GM23338 (cell line): Measurements from ENCODE around the gene TMCC1. TPM values are rescaled to one million over a fixed set of nuclear protein-coding genes. Genes with fewer than 3 reads are reported as not detected.

Source experiments
- ATAC-seq: fragments of 200-7000 bp; cut with Tn5 transposase; 3 replicates; pipeline ENCODE4 v1.9.1; 2020
- DNase-seq: peaks from one replicate; pipeline ENCODE4 v3.0.0-alpha.2; 2015; ENCODE audit warnings: low spot score
- H2AFZ ChIP-seq: fragments of 200-600 bp; sonication (generic); 2 replicates; pipeline ENCODE4 v1.8.0; 2016; ENCODE audit warnings: antibody characterized with exemption, mild to moderate bottlenecking, moderate library complexity
- H3F3A ChIP-seq: fragments of 200-600 bp; sonication (generic); replicated peaks from 2 replicates; pipeline ENCODE4 v1.8.0; 2017; ENCODE audit warnings: antibody characterized with exemption, mixed run types, low read depth
- H3K27ac ChIP-seq: fragments of 200-600 bp; sonication (generic); 2 replicates; pipeline ENCODE4 v1.6.1; 2016; ENCODE audit warnings: low read depth
- H3K27me3 ChIP-seq: fragments of 200-600 bp; sonication (generic); 2 replicates; pipeline ENCODE4 v1.8.0; 2016; ENCODE audit warnings: mild to moderate bottlenecking, mixed run types, moderate library complexity; ENCODE audit not compliant: insufficient read depth
- H3K36me3 ChIP-seq: fragments of 200-600 bp; sonication (generic); 2 replicates; pipeline ENCODE4 v1.8.0; 2016; ENCODE audit warnings: mild to moderate bottlenecking; ENCODE audit not compliant: insufficient read depth
- H3K4me1 ChIP-seq: fragments of 200-600 bp; sonication (generic); 2 replicates; pipeline ENCODE4 v1.8.0; 2016; ENCODE audit warnings: mild to moderate bottlenecking, moderate library complexity; ENCODE audit not compliant: insufficient read depth
- H3K4me2 ChIP-seq: fragments of 200-600 bp; sonication (generic); 2 replicates; pipeline ENCODE4 v1.7.1; 2017; ENCODE audit warnings: mixed run types
- H3K4me3 ChIP-seq: fragments of 200-600 bp; sonication (generic); 2 replicates; pipeline ENCODE4 v1.6.1; 2016; ENCODE audit warnings: mixed run types
- H3K79me2 ChIP-seq: fragments of 200-600 bp; sonication (generic); replicated peaks from 2 replicates; pipeline ENCODE4 v1.8.0; 2017; ENCODE audit warnings: mild to moderate bottlenecking; ENCODE audit not compliant: insufficient read depth
- H3K9me2 ChIP-seq: fragments of 200-600 bp; sonication (generic); 2 replicates; pipeline ENCODE4 v1.8.0; 2017; ENCODE audit not compliant: insufficient read depth
- H4K20me1 ChIP-seq: fragments of 200-600 bp; sonication (generic); replicated peaks from 2 replicates; pipeline ENCODE4 v1.8.0; 2017; ENCODE audit warnings: mild to moderate bottlenecking; ENCODE audit not compliant: insufficient read depth
- H3K27ac Mint-ChIP-seq: 2 replicates; pipeline ENCODE4 v1.8.0; 2020; ENCODE audit warnings: inconsistent platforms, mild to moderate bottlenecking, moderate library complexity, mixed read lengths
- H3K27me3 Mint-ChIP-seq: 3 replicates; pipeline ENCODE4 v1.8.0; 2022; ENCODE audit warnings: low read depth, mild to moderate bottlenecking, moderate library complexity, mixed read lengths, inconsistent platforms; ENCODE audit not compliant: insufficient read depth, poor library complexity
- H3K36me3 Mint-ChIP-seq: 3 replicates; pipeline ENCODE4 v1.8.0; 2021; ENCODE audit warnings: low read depth, mild to moderate bottlenecking, inconsistent platforms, moderate library complexity, mixed read lengths
- H3K4me1 Mint-ChIP-seq: 3 replicates; pipeline ENCODE4 v1.8.0; 2020; ENCODE audit warnings: mild to moderate bottlenecking, inconsistent platforms, mixed read lengths
- H3K4me3 Mint-ChIP-seq: 3 replicates; pipeline ENCODE4 v1.8.0; 2021; ENCODE audit warnings: moderate library complexity, mild to moderate bottlenecking, inconsistent platforms, mixed read lengths
- H3K9me3 Mint-ChIP-seq: 3 replicates; pipeline ENCODE4 v1.8.0; 2020; ENCODE audit warnings: moderate library complexity, mild to moderate bottlenecking, inconsistent platforms, mixed read lengths
- EZH2 ChIP-seq: fragments of 200-600 bp; sonication (generic); IDR thresholded peaks from one replicate; pipeline ENCODE4 v1.8.0; 2017; ENCODE audit warnings: antibody characterized with exemption, mild to moderate bottlenecking, low read depth; ENCODE audit not compliant: unreplicated experiment
- EZH2phosphoT487 ChIP-seq: fragments of 200-600 bp; sonication (generic); IDR thresholded peaks from one replicate; pipeline ENCODE4 v1.8.1; 2018; ENCODE audit warnings: antibody characterized with exemption; ENCODE audit not compliant: unreplicated experiment
- JUNB ChIP-seq: IDR thresholded peaks from one replicate; pipeline ENCODE4 v1.6.1; 2016; ENCODE audit warnings: antibody characterized with exemption; ENCODE audit not compliant: unreplicated experiment
- POLR2AphosphoS5 ChIP-seq: IDR thresholded peaks from 2 replicates; pipeline ENCODE4 v1.6.1; 2016; ENCODE audit warnings: antibody characterized with exemption, low read depth
- STAT1 ChIP-seq: IDR thresholded peaks from one replicate; pipeline ENCODE4 v1.6.1; 2016; ENCODE audit warnings: antibody characterized with exemption; ENCODE audit not compliant: unreplicated experiment
- ZNF114 ChIP-seq: fragments of 250-450 bp; sonication (Bioruptor Pico); IDR thresholded peaks from 2 replicates; pipeline ENCODE4 v1.5.0; 2020; ENCODE audit warnings: mild to moderate bottlenecking, moderate library complexity
- ZNF331 ChIP-seq: fragments of 250-450 bp; sonication (Bioruptor Pico); IDR thresholded peaks from 2 replicates; pipeline ENCODE4 v1.5.0; 2020; ENCODE audit warnings: low read depth, mild to moderate bottlenecking, moderate library complexity
- polyA plus RNA-seq: library from polyadenylated mRNA; unstranded; fragments of >200 nt; fragmentation: Nextera tagmentation; extraction: Ambion mirVana; gene quantifications from 2 replicates; pipeline ENCODE4 v1.2.1, GENCODE V29; 2016
- total RNA-seq: library from RNA; depleted of rRNA; stranded (reverse); fragments of >200 nt; shearing (Covaris generic); gene quantifications from 2 replicates; pipeline ENCODE4 v1.2.3, GENCODE V29; 2014
- TF ChIP-seq, protein P1 (sequence below), 2 experiments: fragments of 200-600 bp in 1 of 2; sonication (generic) in 1 of 2; conservative IDR thresholded peaks; 2 replicates each; pipeline versions ENCODE4 v1.5.1 to v1.6.1; 2016 to 2017; ENCODE audit warnings: antibody characterized with exemption in 2 of 2, low read depth in 2 of 2, mild to moderate bottlenecking in 2 of 2, moderate library complexity in 1 of 2
- TF ChIP-seq, protein P2 (sequence below): IDR thresholded peaks from 2 replicates; pipeline ENCODE4 v1.6.1; 2016; ENCODE audit warnings: antibody characterized with exemption

Gene TMCC1
- total and polyA plus RNA-seq, 2 experiments from 2014 or later, result 8.2 to 18.4 TPM

DNA sequence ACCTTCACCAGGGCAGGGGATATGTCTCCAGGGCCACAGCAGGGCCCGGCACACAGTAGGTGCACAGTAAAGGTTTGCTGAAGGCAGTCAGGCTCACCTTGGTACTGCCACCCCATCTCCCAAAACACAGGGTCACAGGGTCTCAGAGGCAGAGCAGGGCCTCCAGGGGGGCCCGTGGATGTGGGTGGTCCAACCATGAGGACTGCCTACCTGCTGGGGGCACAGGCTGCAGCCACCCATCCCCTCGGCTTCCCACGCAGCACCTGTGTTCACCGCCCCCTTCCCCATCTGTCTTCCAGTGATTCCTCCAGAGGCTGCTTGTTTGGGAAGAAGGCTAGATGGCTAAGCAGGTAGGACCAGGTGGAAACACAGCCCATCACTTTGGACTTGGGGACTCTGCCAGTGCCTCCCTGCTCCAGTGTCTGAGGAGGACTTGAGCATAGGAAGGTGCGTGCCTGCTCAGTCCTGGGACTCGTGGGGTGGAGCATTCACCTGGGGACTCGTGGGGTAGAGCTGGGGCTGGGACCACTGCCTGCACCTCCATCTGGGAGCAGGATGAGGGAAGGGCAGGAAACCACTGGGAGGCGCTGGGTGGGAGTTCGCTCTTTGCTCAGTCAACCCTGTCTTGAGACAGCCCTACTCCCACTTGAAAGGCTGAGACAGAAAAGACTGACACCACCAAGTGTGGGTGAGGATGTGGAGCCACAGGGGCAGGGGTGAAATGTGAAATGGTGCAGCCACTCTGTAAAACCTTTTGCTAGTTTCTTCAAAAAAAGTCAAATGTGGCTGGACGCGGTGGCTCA, 268.2 kb downstream of the TMCC1 start:
- H3K9me2 ChIP-seq, result no peaks in the 10 kb centered on the region
- H3K4me3 ChIP-seq, result no peak overlapping the region
- H3K27me3 Mint-ChIP-seq, result peaks cover 18% of the 10 kb centered on the region
- H3K27ac ChIP-seq, result no peak overlapping the region; the same call in 1 of the 2 replicates
- H4K20me1 ChIP-seq, result no peaks in the 10 kb centered on the region
- no peaks in the 10 kb centered on the region; the same call in 2 of the 3 replicates for H3K9me3 Mint-ChIP-seq
- H2AFZ ChIP-seq, result no peak overlapping the region
- peaks cover 30% of the 10 kb centered on the region for H3K4me1 Mint-ChIP-seq
- no peaks in the 10 kb centered on the region for H3K27me3 ChIP-seq
- no peaks in the 10 kb centered on the region for H3K79me2 ChIP-seq
- DNase-seq (peak; percentile 65), ATAC-seq (peak; percentile 15)
- no peak overlapping the region for H3K4me3 Mint-ChIP-seq
- H3K4me2 ChIP-seq, result peak overlapping the region; percentile 87; the same call in 1 of the 2 replicates
- H3K36me3 ChIP-seq, result no peaks in the 10 kb centered on the region
- peaks cover 13% of the 10 kb centered on the region for H3K4me1 ChIP-seq
- H3F3A ChIP-seq, result peaks cover 3% of the 10 kb centered on the region; the same call in 1 of the 2 replicates
- no peak for TF ChIP-seq POLR2AphosphoS5
- TF ChIP-seq, protein P1, sequence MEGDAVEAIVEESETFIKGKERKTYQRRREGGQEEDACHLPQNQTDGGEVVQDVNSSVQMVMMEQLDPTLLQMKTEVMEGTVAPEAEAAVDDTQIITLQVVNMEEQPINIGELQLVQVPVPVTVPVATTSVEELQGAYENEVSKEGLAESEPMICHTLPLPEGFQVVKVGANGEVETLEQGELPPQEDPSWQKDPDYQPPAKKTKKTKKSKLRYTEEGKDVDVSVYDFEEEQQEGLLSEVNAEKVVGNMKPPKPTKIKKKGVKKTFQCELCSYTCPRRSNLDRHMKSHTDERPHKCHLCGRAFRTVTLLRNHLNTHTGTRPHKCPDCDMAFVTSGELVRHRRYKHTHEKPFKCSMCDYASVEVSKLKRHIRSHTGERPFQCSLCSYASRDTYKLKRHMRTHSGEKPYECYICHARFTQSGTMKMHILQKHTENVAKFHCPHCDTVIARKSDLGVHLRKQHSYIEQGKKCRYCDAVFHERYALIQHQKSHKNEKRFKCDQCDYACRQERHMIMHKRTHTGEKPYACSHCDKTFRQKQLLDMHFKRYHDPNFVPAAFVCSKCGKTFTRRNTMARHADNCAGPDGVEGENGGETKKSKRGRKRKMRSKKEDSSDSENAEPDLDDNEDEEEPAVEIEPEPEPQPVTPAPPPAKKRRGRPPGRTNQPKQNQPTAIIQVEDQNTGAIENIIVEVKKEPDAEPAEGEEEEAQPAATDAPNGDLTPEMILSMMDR (conservative IDR thresholded peaks at IDR 0.05; ENCODE audit: low read depth in 2 of 2), result peak; percentile 48 to 66
- no peaks in the 10 kb centered on the region for H3K36me3 Mint-ChIP-seq
- no peak overlapping the region; the same call in 1 of the 2 replicates for H3K27ac Mint-ChIP-seq

DNA sequence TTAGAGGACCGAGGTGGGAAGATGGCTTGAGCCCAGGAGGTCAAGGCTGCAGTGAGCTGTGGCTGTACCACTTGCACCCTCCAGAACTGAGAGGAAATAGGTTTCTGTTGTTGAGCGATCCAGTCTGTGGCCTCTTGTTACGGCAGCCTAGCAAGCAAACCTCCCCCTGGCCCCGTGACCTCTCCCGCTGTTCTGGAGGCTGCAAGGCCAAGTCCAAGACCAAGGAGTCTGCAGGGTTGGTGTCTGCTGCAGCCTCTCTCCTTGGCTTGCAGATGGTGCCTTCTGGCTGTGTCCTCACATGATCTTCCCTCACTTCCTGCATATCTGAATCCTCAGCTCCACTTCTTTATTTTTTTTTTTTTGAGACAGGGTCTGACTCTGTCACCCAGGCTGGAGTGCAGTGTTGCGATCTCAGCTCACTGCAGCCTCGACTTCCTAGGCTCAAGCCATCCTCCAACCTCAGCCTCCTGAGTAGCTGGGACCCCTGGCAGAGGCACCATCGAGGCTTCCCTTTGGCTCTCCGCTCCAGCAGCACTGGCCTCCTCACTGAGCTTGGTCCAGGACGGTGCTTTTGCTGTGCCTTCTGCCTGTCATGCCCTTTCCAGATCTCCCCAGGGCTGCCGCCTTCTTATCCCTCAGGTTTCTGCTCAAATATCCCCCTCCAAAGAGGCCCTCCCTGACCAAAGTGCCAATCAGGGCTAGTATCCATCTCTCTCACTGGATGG, 269.0 kb downstream of the TMCC1 start:
- no peaks in the 10 kb centered on the region for H4K20me1 ChIP-seq
- H3K4me1 ChIP-seq, result peaks cover 13% of the 10 kb centered on the region
- Mint-ChIP-seq H3K27me3 (peaks cover 18% of the 10 kb centered on the region), H3K9me3 (no peaks in the 10 kb centered on the region; the same call in 2 of the 3 replicates), H3K4me3 (no peak overlapping the region), H3K27ac (no peak overlapping the region), H3K4me1 (peaks cover 30% of the 10 kb centered on the region), H3K36me3 (no peaks in the 10 kb centered on the region)
- no peaks in the 10 kb centered on the region for H3K79me2 ChIP-seq
- peaks cover 3% of the 10 kb centered on the region; the same call in 1 of the 2 replicates for H3F3A ChIP-seq
- H3K36me3 ChIP-seq, result no peaks in the 10 kb centered on the region
- H3K4me2 ChIP-seq, result no peak overlapping the region
- H3K27me3 ChIP-seq, result no peaks in the 10 kb centered on the region
- H3K4me3 ChIP-seq, result no peak overlapping the region
- H2AFZ ChIP-seq, result no peak overlapping the region
- no peaks in the 10 kb centered on the region for H3K9me2 ChIP-seq
- H3K27ac ChIP-seq, result no peak overlapping the region
- ATAC-seq (no peak), DNase-seq (no peak)
- TF ChIP-seq, protein P2, sequence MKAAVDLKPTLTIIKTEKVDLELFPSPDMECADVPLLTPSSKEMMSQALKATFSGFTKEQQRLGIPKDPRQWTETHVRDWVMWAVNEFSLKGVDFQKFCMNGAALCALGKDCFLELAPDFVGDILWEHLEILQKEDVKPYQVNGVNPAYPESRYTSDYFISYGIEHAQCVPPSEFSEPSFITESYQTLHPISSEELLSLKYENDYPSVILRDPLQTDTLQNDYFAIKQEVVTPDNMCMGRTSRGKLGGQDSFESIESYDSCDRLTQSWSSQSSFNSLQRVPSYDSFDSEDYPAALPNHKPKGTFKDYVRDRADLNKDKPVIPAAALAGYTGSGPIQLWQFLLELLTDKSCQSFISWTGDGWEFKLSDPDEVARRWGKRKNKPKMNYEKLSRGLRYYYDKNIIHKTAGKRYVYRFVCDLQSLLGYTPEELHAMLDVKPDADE, result no peak
- no peak for TF ChIP-seq ZNF331
- no peak for TF ChIP-seq EZH2phosphoT487
- TF ChIP-seq ZNF114 (CRISPR knock-in tag), result no peak
- TF ChIP-seq, protein P1 (conservative IDR thresholded peaks at IDR 0.05; ENCODE audit: low read depth in 2 of 2), result no peak
- no peak for TF ChIP-seq STAT1
- TF ChIP-seq EZH2, result no peak
- no peak for TF ChIP-seq JUNB
